ENCODE measurements around the gene HS3ST3B1. TPM values are rescaled to one million over a fixed set of nuclear protein-coding genes. Genes with fewer than 3 reads are reported as not detected.

HS3ST3B1 gene
- total and polyA plus RNA-seq, 2 experiments from 2014 or later, result 8.1 to 17.7 TPM

DNA sequence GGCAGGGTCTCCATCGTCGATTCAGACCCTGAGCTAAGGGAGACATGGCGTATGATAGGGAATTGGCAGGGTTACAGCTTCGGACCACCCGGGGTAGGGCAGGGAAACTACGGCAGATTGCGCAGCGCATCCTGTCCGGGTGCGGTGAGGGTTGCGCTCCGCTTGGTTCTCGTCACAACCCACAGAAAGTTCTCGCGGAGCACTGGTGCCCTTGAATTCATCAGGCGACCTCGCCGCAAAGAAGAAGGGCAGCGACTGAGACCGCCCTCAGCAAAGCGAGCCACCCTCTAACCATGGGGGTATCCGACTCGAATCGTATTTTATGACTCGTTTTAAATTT lies 1.2 kb downstream of the HS3ST3B1 start:
- 0 out of 2 replicates have a peak overlapping the region, but pooled peaks have one; percentile 35 for H2AFZ ChIP-seq
- peaks cover 51% of the 10 kb centered on the region for H3K79me2 ChIP-seq (replicated peaks; ENCODE audit: insufficient read depth)
- H3F3A ChIP-seq (replicated peaks; ENCODE audit: low read depth), result peaks cover 10% of the 10 kb centered on the region
- Mint-ChIP-seq H3K27me3 (ENCODE audit: insufficient read depth, low read depth, poor library complexity) (peaks cover 70% of the 10 kb centered on the region), H3K4me3 (peak overlapping the region; percentile 87), H3K4me1 (peaks cover 57% of the 10 kb centered on the region), H3K9me3 (peaks cover 4% of the 10 kb centered on the region; the same call in 1 of the 3 replicates), H3K27ac (no peak overlapping the region), H3K36me3 (ENCODE audit: low read depth) (no peaks in the 10 kb centered on the region)
- peak overlapping the region; percentile 92 for H3K4me2 ChIP-seq
- no peak overlapping the region for H3K27ac ChIP-seq (ENCODE audit: low read depth)
- H3K4me1 ChIP-seq (ENCODE audit: insufficient read depth), result peaks cover 57% of the 10 kb centered on the region
- H3K9me2 ChIP-seq (ENCODE audit: insufficient read depth), result no peaks in the 10 kb centered on the region
- TF ChIP-seq, protein P1, sequence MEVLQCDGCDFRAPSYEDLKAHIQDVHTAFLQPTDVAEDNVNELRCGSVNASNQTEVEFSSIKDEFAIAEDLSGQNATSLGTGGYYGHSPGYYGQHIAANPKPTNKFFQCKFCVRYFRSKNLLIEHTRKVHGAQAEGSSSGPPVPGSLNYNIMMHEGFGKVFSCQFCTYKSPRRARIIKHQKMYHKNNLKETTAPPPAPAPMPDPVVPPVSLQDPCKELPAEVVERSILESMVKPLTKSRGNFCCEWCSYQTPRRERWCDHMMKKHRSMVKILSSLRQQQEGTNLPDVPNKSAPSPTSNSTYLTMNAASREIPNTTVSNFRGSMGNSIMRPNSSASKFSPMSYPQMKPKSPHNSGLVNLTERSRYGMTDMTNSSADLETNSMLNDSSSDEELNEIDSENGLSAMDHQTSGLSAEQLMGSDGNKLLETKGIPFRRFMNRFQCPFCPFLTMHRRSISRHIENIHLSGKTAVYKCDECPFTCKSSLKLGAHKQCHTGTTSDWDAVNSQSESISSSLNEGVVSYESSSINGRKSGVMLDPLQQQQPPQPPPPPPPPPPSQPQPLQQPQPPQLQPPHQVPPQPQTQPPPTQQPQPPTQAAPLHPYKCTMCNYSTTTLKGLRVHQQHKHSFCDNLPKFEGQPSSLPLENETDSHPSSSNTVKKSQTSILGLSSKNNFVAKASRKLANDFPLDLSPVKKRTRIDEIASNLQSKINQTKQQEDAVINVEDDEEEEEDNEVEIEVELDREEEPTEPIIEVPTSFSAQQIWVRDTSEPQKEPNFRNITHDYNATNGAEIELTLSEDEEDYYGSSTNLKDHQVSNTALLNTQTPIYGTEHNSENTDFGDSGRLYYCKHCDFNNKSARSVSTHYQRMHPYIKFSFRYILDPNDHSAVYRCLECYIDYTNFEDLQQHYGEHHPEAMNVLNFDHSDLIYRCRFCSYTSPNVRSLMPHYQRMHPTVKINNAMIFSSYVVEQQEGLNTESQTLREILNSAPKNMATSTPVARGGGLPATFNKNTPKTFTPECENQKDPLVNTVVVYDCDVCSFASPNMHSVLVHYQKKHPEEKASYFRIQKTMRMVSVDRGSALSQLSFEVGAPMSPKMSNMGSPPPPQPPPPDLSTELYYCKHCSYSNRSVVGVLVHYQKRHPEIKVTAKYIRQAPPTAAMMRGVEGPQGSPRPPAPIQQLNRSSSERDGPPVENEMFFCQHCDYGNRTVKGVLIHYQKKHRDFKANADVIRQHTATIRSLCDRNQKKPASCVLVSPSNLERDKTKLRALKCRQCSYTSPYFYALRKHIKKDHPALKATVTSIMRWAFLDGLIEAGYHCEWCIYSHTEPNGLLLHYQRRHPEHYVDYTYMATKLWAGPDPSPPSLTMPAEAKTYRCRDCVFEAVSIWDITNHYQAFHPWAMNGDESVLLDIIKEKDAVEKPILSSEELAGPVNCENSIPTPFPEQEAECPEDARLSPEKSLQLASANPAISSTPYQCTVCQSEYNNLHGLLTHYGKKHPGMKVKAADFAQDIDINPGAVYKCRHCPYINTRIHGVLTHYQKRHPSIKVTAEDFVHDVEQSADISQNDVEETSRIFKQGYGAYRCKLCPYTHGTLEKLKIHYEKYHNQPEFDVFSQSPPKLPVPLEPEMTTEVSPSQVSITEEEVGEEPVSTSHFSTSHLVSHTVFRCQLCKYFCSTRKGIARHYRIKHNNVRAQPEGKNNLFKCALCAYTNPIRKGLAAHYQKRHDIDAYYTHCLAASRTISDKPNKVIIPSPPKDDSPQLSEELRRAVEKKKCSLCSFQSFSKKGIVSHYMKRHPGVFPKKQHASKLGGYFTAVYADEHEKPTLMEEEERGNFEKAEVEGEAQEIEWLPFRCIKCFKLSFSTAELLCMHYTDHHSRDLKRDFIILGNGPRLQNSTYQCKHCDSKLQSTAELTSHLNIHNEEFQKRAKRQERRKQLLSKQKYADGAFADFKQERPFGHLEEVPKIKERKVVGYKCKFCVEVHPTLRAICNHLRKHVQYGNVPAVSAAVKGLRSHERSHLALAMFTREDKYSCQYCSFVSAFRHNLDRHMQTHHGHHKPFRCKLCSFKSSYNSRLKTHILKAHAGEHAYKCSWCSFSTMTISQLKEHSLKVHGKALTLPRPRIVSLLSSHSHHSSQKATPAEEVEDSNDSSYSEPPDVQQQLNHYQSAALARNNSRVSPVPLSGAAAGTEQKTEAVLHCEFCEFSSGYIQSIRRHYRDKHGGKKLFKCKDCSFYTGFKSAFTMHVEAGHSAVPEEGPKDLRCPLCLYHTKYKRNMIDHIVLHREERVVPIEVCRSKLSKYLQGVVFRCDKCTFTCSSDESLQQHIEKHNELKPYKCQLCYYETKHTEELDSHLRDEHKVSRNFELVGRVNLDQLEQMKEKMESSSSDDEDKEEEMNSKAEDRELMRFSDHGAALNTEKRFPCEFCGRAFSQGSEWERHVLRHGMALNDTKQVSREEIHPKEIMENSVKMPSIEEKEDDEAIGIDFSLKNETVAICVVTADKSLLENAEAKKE (CRISPR knock-in tag; IDR thresholded peaks at IDR 0.05), result no peak
- TF ChIP-seq STAT1 (IDR thresholded peaks at IDR 0.05; ENCODE audit: unreplicated experiment), result no peak
- no peak for TF ChIP-seq CREB1 (CRISPR knock-in tag; IDR thresholded peaks at IDR 0.05; ENCODE audit: low read depth)
- TF ChIP-seq, protein P2, sequence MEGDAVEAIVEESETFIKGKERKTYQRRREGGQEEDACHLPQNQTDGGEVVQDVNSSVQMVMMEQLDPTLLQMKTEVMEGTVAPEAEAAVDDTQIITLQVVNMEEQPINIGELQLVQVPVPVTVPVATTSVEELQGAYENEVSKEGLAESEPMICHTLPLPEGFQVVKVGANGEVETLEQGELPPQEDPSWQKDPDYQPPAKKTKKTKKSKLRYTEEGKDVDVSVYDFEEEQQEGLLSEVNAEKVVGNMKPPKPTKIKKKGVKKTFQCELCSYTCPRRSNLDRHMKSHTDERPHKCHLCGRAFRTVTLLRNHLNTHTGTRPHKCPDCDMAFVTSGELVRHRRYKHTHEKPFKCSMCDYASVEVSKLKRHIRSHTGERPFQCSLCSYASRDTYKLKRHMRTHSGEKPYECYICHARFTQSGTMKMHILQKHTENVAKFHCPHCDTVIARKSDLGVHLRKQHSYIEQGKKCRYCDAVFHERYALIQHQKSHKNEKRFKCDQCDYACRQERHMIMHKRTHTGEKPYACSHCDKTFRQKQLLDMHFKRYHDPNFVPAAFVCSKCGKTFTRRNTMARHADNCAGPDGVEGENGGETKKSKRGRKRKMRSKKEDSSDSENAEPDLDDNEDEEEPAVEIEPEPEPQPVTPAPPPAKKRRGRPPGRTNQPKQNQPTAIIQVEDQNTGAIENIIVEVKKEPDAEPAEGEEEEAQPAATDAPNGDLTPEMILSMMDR (conservative IDR thresholded peaks at IDR 0.05; ENCODE audit: low read depth in 2 of 2), result no peak
- no peak for TF ChIP-seq ZNF331 (CRISPR knock-in tag; IDR thresholded peaks at IDR 0.05; ENCODE audit: low read depth)
- TF ChIP-seq NANOG (IDR thresholded peaks at IDR 0.05; ENCODE audit: borderline replicate concordance), result no peak
- TF ChIP-seq JUNB (IDR thresholded peaks at IDR 0.05; ENCODE audit: unreplicated experiment), result no peak
- TF ChIP-seq EZH2 (IDR thresholded peaks at IDR 0.05; ENCODE audit: low read depth, unreplicated experiment), result peak; percentile 39
- H4K20me1 ChIP-seq (replicated peaks; ENCODE audit: insufficient read depth), result peaks cover 16% of the 10 kb centered on the region; the same call in 1 of the 2 replicates
- H3K4me3 ChIP-seq, result peak overlapping the region; percentile 81
- ATAC-seq (no peak), DNase-seq (ENCODE audit: low spot score) (no peak)
- peaks cover 88% of the 10 kb centered on the region for H3K27me3 ChIP-seq (ENCODE audit: insufficient read depth)
- H3K36me3 ChIP-seq (ENCODE audit: insufficient read depth), result no peaks in the 10 kb centered on the region
